ENCODE results near the gene ADCK1. TPM values are rescaled to one million over a fixed set of nuclear protein-coding genes. Genes with fewer than 3 reads are reported as not detected.
A peak's percentile ranks its signal among the peaks of the same experiment; 100 is the strongest.

ADCK1 gene
- polyA plus RNA-seq, 2 of the 4 experiments (the other 2 are of a cell fraction) = 6.6 to 8.1 TPM

GRCh38 chr14:77859934-77860570 lies 60.1 kb downstream of the ADCK1 start:
- ChIA-PET POLR2A (no interaction called here), CTCF (interaction anchor here (1.1 to 5.4 kb wide), 9 partner anchors 10 to 706 kb away, joined by 3 to 33 read pairs (median 16); no protein-coding TSS in a partner anchor)
- FAIRE-seq = no peak
- no peak for TF ChIP-seq RAD21 (conservative IDR thresholded peaks at IDR 0.05 in 1 of 2, IDR thresholded peaks at IDR 0.05 in 1 of 2)
- TF ChIP-seq FOSL2 (IDR thresholded peaks at IDR 0.05) = no peak
- TF ChIP-seq FOSL2 (CRISPR knock-in tag; IDR thresholded peaks at IDR 0.05) = no peak
- no peak for TF ChIP-seq HOXB13 (CRISPR knock-in tag; IDR thresholded peaks at IDR 0.05; ENCODE audit: low read depth)
- no peak for TF ChIP-seq TP53 (CRISPR knock-in tag; IDR thresholded peaks at IDR 0.05)
- TF ChIP-seq PBX3 (IDR thresholded peaks at IDR 0.05) = no peak
- no peak for TF ChIP-seq SMC3 (IDR thresholded peaks at IDR 0.05)
- TF ChIP-seq MYC (IDR thresholded peaks at IDR 0.05; ENCODE audit: borderline replicate concordance, low read length) = no peak
- TF ChIP-seq ZC3H11A (IDR thresholded peaks at IDR 0.05) = no peak
- TF ChIP-seq BCL3 (IDR thresholded peaks at IDR 0.05) = no peak
- TF ChIP-seq KDM5A (IDR thresholded peaks at IDR 0.05) = no peak
- Histone ChIP-seq H3K27ac (no peak overlapping the region), H3K4me3 (no peak overlapping the region), H3K9me3 (no peaks in the 10 kb centered on the region), H3K4me2 (no peak overlapping the region), H3K4me1 (no peaks in the 10 kb centered on the region)
- ATAC-seq = no peak
- DNase-seq (ENCODE audit: low read depth in 1 of 2, low spot score in 1 of 2) = no peak
- 72% methylated on average over 6 of the region's 6 CpGs for WGBS (ENCODE audit: missing lambda C conversion rate)

- H3K4me1 ChIP-seq = no peaks in the 10 kb centered on the region
- no peak for TF ChIP-seq TFCP2L1 (CRISPR knock-in tag; IDR thresholded peaks at IDR 0.05)
- TF ChIP-seq MAZ (IDR thresholded peaks at IDR 0.05; ENCODE audit: borderline replicate concordance, low read depth, low read length) = no peak
- no peak for TF ChIP-seq ESRRA (IDR thresholded peaks at IDR 0.05; ENCODE audit: borderline replicate concordance, low read length)
- TF ChIP-seq RNF2 (IDR thresholded peaks at IDR 0.05; ENCODE audit: borderline replicate concordance, low read depth) = no peak
- TF ChIP-seq HOXA7 (CRISPR knock-in tag; IDR thresholded peaks at IDR 0.05) = no peak
- TF ChIP-seq FOSB (CRISPR knock-in tag; IDR thresholded peaks at IDR 0.05) = no peak
- no peak for TF ChIP-seq JUN (IDR thresholded peaks at IDR 0.05)
- TF ChIP-seq CEBPB (IDR thresholded peaks at IDR 0.05) = no peak
- TF ChIP-seq CHD2 (IDR thresholded peaks at IDR 0.05; ENCODE audit: low read length, partially characterized antibody) = no peak
- no peak for TF ChIP-seq EHF (CRISPR knock-in tag; IDR thresholded peaks at IDR 0.05)
- no peak for FAIRE-seq
- 61% methylated on average over 6 of the region's 6 CpGs for whole genome bisulfite sequencing (ENCODE audit: missing lambda C conversion rate)
- no peak overlapping the region for H3K4me2 ChIP-seq
- no peak overlapping the region for H3K27ac ChIP-seq
- H3K9me3 ChIP-seq = no peaks in the 10 kb centered on the region
- POLR2A ChIA-PET = no interaction called here
- H3K4me3 ChIP-seq = no peak overlapping the region
- CTCF ChIA-PET = interaction anchor here (0.7 to 5.4 kb wide), 19 partner anchors 11 to 855 kb away, joined by 3 to 33 read pairs (median 4); no protein-coding TSS in a partner anchor
- DNase-seq (ENCODE audit: low read depth in 1 of 2, low spot score in 1 of 2) = no peak
- no peak for ATAC-seq
Measured at GRCh38 chr14:77861201-77861600, 61.3 kb downstream of the ADCK1 start.

- peak; percentile 68 to 94; a peak in 5 of 6 replicates for ATAC-seq
- no peaks in the 10 kb centered on the region for H3K9me3 ChIP-seq
- POLR2A ChIA-PET = no interaction called here
- no peak for FAIRE-seq
- DNase-seq (ENCODE audit: low read depth in 1 of 2, low spot score in 1 of 2) = peak; percentile 66 to 79
- WGBS (ENCODE audit: missing lambda C conversion rate) = 49% methylated on average over 10 of the region's 11 CpGs
- H3K4me2 ChIP-seq = no peak overlapping the region
- CTCF ChIA-PET = interaction anchor here (0.6 to 5.4 kb wide), 29 partner anchors 8 to 854 kb away, joined by 3 to 33 read pairs (median 4); no protein-coding TSS in a partner anchor
- no peak overlapping the region for H3K27ac ChIP-seq
- no peaks in the 10 kb centered on the region for H3K4me1 ChIP-seq
- H3K4me3 ChIP-seq = no peak overlapping the region
- no peak for TF ChIP-seq RARB (CRISPR knock-in tag; IDR thresholded peaks at IDR 0.05)
- no peak for TF ChIP-seq ATOH8 (CRISPR knock-in tag; IDR thresholded peaks at IDR 0.05; ENCODE audit: low read depth)
- peak; percentile 82 to 83 for TF ChIP-seq RAD21 (conservative IDR thresholded peaks at IDR 0.05 in 1 of 2, IDR thresholded peaks at IDR 0.05 in 1 of 2)
- TF ChIP-seq ESRRA (IDR thresholded peaks at IDR 0.05; ENCODE audit: borderline replicate concordance, low read length) = peak; percentile 63; the same call in 1 of the 2 replicates
- no peak for TF ChIP-seq ELK1 (IDR thresholded peaks at IDR 0.05; ENCODE audit: low read depth, low read length)
- TF ChIP-seq ZFP36 (IDR thresholded peaks at IDR 0.05; ENCODE audit: borderline replicate concordance, partially characterized antibody) = no peak
- no peak for TF ChIP-seq HDAC2 (IDR thresholded peaks at IDR 0.05)
- peak; percentile 80 for TF ChIP-seq SMC3 (IDR thresholded peaks at IDR 0.05)
- TF ChIP-seq HMGXB4 (CRISPR knock-in tag; IDR thresholded peaks at IDR 0.05; ENCODE audit: borderline replicate concordance) = no peak
- no peak for TF ChIP-seq MAFK (IDR thresholded peaks at IDR 0.05; ENCODE audit: partially characterized antibody)
Measured at GRCh38 chr14:77862154-77862786, 62.4 kb downstream of the ADCK1 start.
